Activated CD4-positive, alpha-beta T cell treated with anti-CD3 and anti-CD28 coated beads, Interleukin-2, amount 10 ng/mL, durations not matched to agents 24 days and 14 days (primary cell): ENCODE data around the gene GPT2. TPM values are rescaled to one million over a fixed set of nuclear protein-coding genes. Genes with fewer than 3 reads are reported as not detected.
"Not testable (repeated sequence)": the region's sequence is repeated elsewhere in the genome, so short reads cannot be mapped to it uniquely, and the experiment has no call there.

Source experiments
- DNase-seq: peaks from one replicate; pipeline ENCODE4 v3.0.0; 2022
- H3K27ac Mint-ChIP-seq: one replicate; pipeline ENCODE4 v1.8.0; 2022; ENCODE audit warnings: mild to moderate bottlenecking, mixed read lengths
- H3K27me3 Mint-ChIP-seq: one replicate; pipeline ENCODE4 v1.8.0; 2022; ENCODE audit warnings: mixed read lengths
- H3K36me3 Mint-ChIP-seq: one replicate; pipeline ENCODE4 v1.8.0; 2022; ENCODE audit warnings: low read depth, mild to moderate bottlenecking, mixed read lengths
- H3K4me1 Mint-ChIP-seq: one replicate; pipeline ENCODE4 v1.8.0; 2021; ENCODE audit warnings: mixed read lengths
- H3K4me3 Mint-ChIP-seq: one replicate; pipeline ENCODE4 v1.8.0; 2022; ENCODE audit warnings: mild to moderate bottlenecking, moderate library complexity, mixed read lengths
- H3K9me3 Mint-ChIP-seq: one replicate; pipeline ENCODE4 v1.8.0; 2021; ENCODE audit warnings: mixed read lengths
- intact Hi-C: fragments of 100-400 bp; cut with micrococcal nuclease; formaldehyde crosslinking; loops from one replicate; pipeline ENCODE4 v1.15.1; 2023
- total RNA-seq: library from RNA; stranded (reverse); gene quantifications from 2 replicates; pipeline ENCODE4 v1.2.3, GENCODE V29; 2022

GPT2 gene
- total RNA-seq, 1 donor from 2014 or later = 15.7 TPM

- H3K9me3 Mint-ChIP-seq = no peaks in the 10 kb centered on the region
- H3K4me1 Mint-ChIP-seq = peaks cover 2% of the 10 kb centered on the region
- H3K27ac Mint-ChIP-seq = peak overlapping the region; percentile 36
- peak; percentile 92 for DNase-seq
- no peak overlapping the region for H3K4me3 Mint-ChIP-seq
- intact Hi-C loops = loop anchor here (1.0 kb wide), 2 partner anchors 75 to 256 kb away; no protein-coding TSS in a partner anchor
- H3K36me3 Mint-ChIP-seq = peaks cover 3% of the 10 kb centered on the region
- H3K27me3 Mint-ChIP-seq = no peaks in the 10 kb centered on the region
These were observed 45.5 kb downstream of the GPT2 start for GRCh38 chr16:46929378-46930332.

GRCh38 chr16:46930861-46931260, 46.7 kb downstream of the GPT2 start:
- Mint-ChIP-seq H3K9me3 (no peaks in the 10 kb centered on the region), H3K4me1 (peaks cover 2% of the 10 kb centered on the region), H3K27ac (no peak overlapping the region), H3K27me3 (no peaks in the 10 kb centered on the region), H3K36me3 (peaks cover 3% of the 10 kb centered on the region), H3K4me3 (no peak overlapping the region)
- intact Hi-C loops = no loop called here
- no peak for DNase-seq

GRCh38 chr16:46932802-46933201, 48.6 kb downstream of the GPT2 start:
- peaks cover 3% of the 10 kb centered on the region for H3K36me3 Mint-ChIP-seq
- H3K4me3 Mint-ChIP-seq = no peak overlapping the region
- H3K9me3 Mint-ChIP-seq = no peaks in the 10 kb centered on the region
- no peak overlapping the region for H3K27ac Mint-ChIP-seq
- DNase-seq = no peak
- no peaks in the 10 kb centered on the region for H3K27me3 Mint-ChIP-seq
- intact Hi-C loops = no loop called here
- H3K4me1 Mint-ChIP-seq = peaks cover 2% of the 10 kb centered on the region

- no peak for DNase-seq
These were observed 53.4 kb downstream of the GPT2 start for GRCh38 chr16:46937536-46937935.

GRCh38 chr16:46944713-46945112, 60.6 kb downstream of the GPT2 start:
- H3K36me3 Mint-ChIP-seq, H3K4me3 Mint-ChIP-seq, H3K9me3 Mint-ChIP-seq, DNase-seq, H3K27ac Mint-ChIP-seq, H3K27me3 Mint-ChIP-seq: not testable (repeated sequence)
- peaks cover 17% of the 10 kb centered on the region for H3K4me1 Mint-ChIP-seq
- intact Hi-C loops = loop anchor here (5.0 to 10.0 kb wide), 2 partner anchors 73 to 1110 kb away; no protein-coding TSS in a partner anchor

More at GRCh38 chr16:46937536-46937935, 53.4 kb downstream of the GPT2 start:
- no peaks in the 10 kb centered on the region for H3K9me3 Mint-ChIP-seq
- intact Hi-C loops = no loop called here
- H3K36me3 Mint-ChIP-seq = no peaks in the 10 kb centered on the region
- no peak overlapping the region for H3K4me3 Mint-ChIP-seq
- no peaks in the 10 kb centered on the region for H3K27me3 Mint-ChIP-seq
- H3K27ac Mint-ChIP-seq = no peak overlapping the region
- H3K4me1 Mint-ChIP-seq = peaks cover 3% of the 10 kb centered on the region

GRCh38 chr16:46947900-46948547, 63.9 kb downstream of the GPT2 start:
- Mint-ChIP-seq H3K36me3 (no peaks in the 10 kb centered on the region), H3K9me3 (peaks cover 6% of the 10 kb centered on the region), H3K4me3 (no peak overlapping the region), H3K27me3 (no peaks in the 10 kb centered on the region), H3K4me1 (peaks cover 11% of the 10 kb centered on the region), H3K27ac (no peak overlapping the region)
- peak; percentile 82 for DNase-seq
- intact Hi-C loops = loop anchor here (2.0 to 10.0 kb wide), 4 partner anchors 69 to 1217 kb away; no protein-coding TSS in a partner anchor

GRCh38 chr16:46948548-46949166, 64.5 kb downstream of the GPT2 start:
- Mint-ChIP-seq H3K27ac (no peak overlapping the region), H3K27me3 (no peaks in the 10 kb centered on the region), H3K36me3 (no peaks in the 10 kb centered on the region), H3K9me3 (peaks cover under 1% of the 10 kb centered on the region), H3K4me3 (no peak overlapping the region), H3K4me1 (peaks cover 4% of the 10 kb centered on the region)
- DNase-seq = no peak
- intact Hi-C loops = loop anchor here (2.0 to 10.0 kb wide), 4 partner anchors 69 to 1216 kb away; no protein-coding TSS in a partner anchor

- peaks cover 3% of the 10 kb centered on the region for H3K36me3 Mint-ChIP-seq
These were observed 65.2 kb downstream of the GPT2 start for GRCh38 chr16:46949241-46949892.

GRCh38 chr16:46950009-46950408, 65.8 kb downstream of the GPT2 start:
- Mint-ChIP-seq H3K36me3 (peaks cover 7% of the 10 kb centered on the region), H3K27ac (no peak overlapping the region), H3K4me3 (no peak overlapping the region), H3K9me3 (no peaks in the 10 kb centered on the region), H3K27me3 (no peaks in the 10 kb centered on the region), H3K4me1 (peaks cover 4% of the 10 kb centered on the region)
- DNase-seq = no peak
- intact Hi-C loops = no loop called here

More at GRCh38 chr16:46949241-46949892, 65.2 kb downstream of the GPT2 start:
- Mint-ChIP-seq H3K27ac (peak overlapping the region; percentile 29), H3K4me1 (peaks cover 4% of the 10 kb centered on the region), H3K4me3 (no peak overlapping the region), H3K27me3 (no peaks in the 10 kb centered on the region), H3K9me3 (no peaks in the 10 kb centered on the region)
- DNase-seq = no peak
- intact Hi-C loops = loop anchor here (2.0 to 10.0 kb wide), 4 partner anchors 68 to 1215 kb away; no protein-coding TSS in a partner anchor

GRCh38 chr16:46954562-46954961, 70.4 kb downstream of the GPT2 start:
- no peak for DNase-seq
- Mint-ChIP-seq H3K27me3 (no peaks in the 10 kb centered on the region), H3K9me3 (no peaks in the 10 kb centered on the region), H3K27ac (no peak overlapping the region), H3K36me3 (peaks cover 38% of the 10 kb centered on the region), H3K4me1 (no peaks in the 10 kb centered on the region), H3K4me3 (no peak overlapping the region)
- intact Hi-C loops = no loop called here

GRCh38 chr16:46961373-46962353, 77.5 kb downstream of the GPT2 start:
- Mint-ChIP-seq H3K9me3 (no peaks in the 10 kb centered on the region), H3K27ac (peak overlapping the region; percentile 73), H3K4me3 (no peak overlapping the region), H3K27me3 (no peaks in the 10 kb centered on the region), H3K4me1 (peaks cover 18% of the 10 kb centered on the region), H3K36me3 (peaks cover 65% of the 10 kb centered on the region)
- intact Hi-C loops = loop anchor here (1.0 kb wide), 1 partner anchor 11 kb away; no protein-coding TSS in a partner anchor
- DNase-seq = no peak

- intact Hi-C loops = no loop called here
- no peak overlapping the region for H3K4me3 Mint-ChIP-seq
These were observed 78.5 kb downstream of the GPT2 start for GRCh38 chr16:46962629-46963028.

More at GRCh38 chr16:46962629-46963028, 78.5 kb downstream of the GPT2 start:
- H3K9me3 Mint-ChIP-seq = no peaks in the 10 kb centered on the region
- H3K4me1 Mint-ChIP-seq = peaks cover 18% of the 10 kb centered on the region
- peaks cover 68% of the 10 kb centered on the region for H3K36me3 Mint-ChIP-seq
- no peak for DNase-seq
- peak overlapping the region; percentile 9 for H3K27ac Mint-ChIP-seq
- H3K27me3 Mint-ChIP-seq = no peaks in the 10 kb centered on the region
